SU-DHL-6 (cell line): ENCODE data around the gene RELA.

ENCODE experiments used
- EZH2phosphoT487 ChIP-seq: fragments of 200-600 bp; sonication (generic), shearing (Covaris generic); conservative IDR thresholded peaks from 2 replicates; pipeline ENCODE4 v1.6.1; 2018; ENCODE audit warnings: mild to moderate bottlenecking, antibody characterized with exemption, low read length, moderate library complexity, mixed read lengths
- TF ChIP-seq, protein P1 (sequence below): fragments of 200-600 bp; sonication (generic); IDR thresholded peaks from one replicate; pipeline ENCODE4 v1.5.1; 2017; ENCODE audit warnings: antibody characterized with exemption, mild to moderate bottlenecking, low read length, moderate library complexity; ENCODE audit not compliant: insufficient read depth, poor library complexity, severe bottlenecking

DNA sequence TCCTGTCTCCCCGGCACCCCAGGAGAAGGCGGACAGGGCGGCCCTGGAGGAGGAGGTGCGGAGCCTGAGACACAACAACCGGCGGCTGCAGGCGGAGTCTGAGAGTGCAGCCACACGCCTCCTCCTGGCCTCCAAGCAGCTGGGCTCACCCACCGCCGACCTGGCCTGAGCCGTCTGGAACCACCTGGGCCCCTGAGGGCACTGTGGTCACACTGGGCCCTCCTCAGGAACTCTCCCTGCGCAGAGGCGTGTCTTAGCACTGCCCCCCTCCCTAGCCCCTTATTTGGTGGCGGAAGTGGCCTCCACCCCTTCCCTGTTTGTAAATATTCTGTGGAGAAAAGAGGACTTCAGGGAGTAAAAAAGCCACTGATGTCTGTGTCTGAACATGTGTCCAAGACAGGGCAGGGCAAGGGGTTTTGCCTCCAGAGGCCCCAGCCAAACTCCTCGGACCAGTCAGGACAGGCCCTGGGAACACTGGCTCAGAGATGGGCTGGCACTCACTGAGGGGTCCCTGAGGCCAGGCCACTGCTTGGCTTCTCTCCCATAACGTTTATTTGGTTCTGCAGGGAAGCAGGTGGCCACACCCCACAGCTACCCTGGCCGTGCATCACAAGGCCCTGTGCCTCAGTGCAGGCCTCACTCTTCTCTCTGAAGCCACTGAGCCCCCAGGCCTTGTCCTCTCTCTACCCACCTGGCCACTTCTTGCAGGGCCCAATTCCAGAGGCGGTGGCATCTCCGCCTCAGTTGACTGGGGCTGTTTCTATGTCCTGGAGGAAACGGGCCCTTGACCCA is 12.0 kb downstream of the RELA start:
- TF ChIP-seq, protein P1, sequence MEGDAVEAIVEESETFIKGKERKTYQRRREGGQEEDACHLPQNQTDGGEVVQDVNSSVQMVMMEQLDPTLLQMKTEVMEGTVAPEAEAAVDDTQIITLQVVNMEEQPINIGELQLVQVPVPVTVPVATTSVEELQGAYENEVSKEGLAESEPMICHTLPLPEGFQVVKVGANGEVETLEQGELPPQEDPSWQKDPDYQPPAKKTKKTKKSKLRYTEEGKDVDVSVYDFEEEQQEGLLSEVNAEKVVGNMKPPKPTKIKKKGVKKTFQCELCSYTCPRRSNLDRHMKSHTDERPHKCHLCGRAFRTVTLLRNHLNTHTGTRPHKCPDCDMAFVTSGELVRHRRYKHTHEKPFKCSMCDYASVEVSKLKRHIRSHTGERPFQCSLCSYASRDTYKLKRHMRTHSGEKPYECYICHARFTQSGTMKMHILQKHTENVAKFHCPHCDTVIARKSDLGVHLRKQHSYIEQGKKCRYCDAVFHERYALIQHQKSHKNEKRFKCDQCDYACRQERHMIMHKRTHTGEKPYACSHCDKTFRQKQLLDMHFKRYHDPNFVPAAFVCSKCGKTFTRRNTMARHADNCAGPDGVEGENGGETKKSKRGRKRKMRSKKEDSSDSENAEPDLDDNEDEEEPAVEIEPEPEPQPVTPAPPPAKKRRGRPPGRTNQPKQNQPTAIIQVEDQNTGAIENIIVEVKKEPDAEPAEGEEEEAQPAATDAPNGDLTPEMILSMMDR, result no peak
- TF ChIP-seq EZH2phosphoT487, result no peak
